Prostate gland (tissue), 2 donors: Measurements from ENCODE around the gene FOXN1.

Experiments used
- POLR2A ChIP-seq: fragments of 450-650 bp; IDR thresholded peaks from one replicate; pipeline ENCODE4 v1.6.1; 2016; ENCODE audit warnings: antibody characterized with exemption, mild to moderate bottlenecking
- POLR2AphosphoS5 ChIP-seq: sonication (generic); formaldehyde crosslinking; IDR thresholded peaks from one replicate; pipeline ENCODE4 v1.6.1; 2017; ENCODE audit warnings: antibody characterized with exemption
- TF ChIP-seq, protein P1 (sequence below), 4 experiments: fragments of 200-600 bp in 2 of 4; fragments of 450-650 bp in 2 of 4; sonication (generic) in 2 of 4; IDR thresholded peaks; 1 replicate in 3 of 4; 2 replicates in 1 of 4; pipeline ENCODE4 v1.5.1; 2016 to 2019; ENCODE audit warnings: antibody characterized with exemption in 4 of 4, mild to moderate bottlenecking in 2 of 4, moderate library complexity in 2 of 4

- TF ChIP-seq, protein P1, sequence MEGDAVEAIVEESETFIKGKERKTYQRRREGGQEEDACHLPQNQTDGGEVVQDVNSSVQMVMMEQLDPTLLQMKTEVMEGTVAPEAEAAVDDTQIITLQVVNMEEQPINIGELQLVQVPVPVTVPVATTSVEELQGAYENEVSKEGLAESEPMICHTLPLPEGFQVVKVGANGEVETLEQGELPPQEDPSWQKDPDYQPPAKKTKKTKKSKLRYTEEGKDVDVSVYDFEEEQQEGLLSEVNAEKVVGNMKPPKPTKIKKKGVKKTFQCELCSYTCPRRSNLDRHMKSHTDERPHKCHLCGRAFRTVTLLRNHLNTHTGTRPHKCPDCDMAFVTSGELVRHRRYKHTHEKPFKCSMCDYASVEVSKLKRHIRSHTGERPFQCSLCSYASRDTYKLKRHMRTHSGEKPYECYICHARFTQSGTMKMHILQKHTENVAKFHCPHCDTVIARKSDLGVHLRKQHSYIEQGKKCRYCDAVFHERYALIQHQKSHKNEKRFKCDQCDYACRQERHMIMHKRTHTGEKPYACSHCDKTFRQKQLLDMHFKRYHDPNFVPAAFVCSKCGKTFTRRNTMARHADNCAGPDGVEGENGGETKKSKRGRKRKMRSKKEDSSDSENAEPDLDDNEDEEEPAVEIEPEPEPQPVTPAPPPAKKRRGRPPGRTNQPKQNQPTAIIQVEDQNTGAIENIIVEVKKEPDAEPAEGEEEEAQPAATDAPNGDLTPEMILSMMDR (IDR thresholded peaks at IDR 0.05) = no peak
- no peak for TF ChIP-seq POLR2A
- no peak for TF ChIP-seq POLR2AphosphoS5
Measured at GRCh38 chr17:28499364-28499664, 6.8 kb upstream of the FOXN1 start.
